ENCODE measurements around the gene FAM3B.

DNA sequence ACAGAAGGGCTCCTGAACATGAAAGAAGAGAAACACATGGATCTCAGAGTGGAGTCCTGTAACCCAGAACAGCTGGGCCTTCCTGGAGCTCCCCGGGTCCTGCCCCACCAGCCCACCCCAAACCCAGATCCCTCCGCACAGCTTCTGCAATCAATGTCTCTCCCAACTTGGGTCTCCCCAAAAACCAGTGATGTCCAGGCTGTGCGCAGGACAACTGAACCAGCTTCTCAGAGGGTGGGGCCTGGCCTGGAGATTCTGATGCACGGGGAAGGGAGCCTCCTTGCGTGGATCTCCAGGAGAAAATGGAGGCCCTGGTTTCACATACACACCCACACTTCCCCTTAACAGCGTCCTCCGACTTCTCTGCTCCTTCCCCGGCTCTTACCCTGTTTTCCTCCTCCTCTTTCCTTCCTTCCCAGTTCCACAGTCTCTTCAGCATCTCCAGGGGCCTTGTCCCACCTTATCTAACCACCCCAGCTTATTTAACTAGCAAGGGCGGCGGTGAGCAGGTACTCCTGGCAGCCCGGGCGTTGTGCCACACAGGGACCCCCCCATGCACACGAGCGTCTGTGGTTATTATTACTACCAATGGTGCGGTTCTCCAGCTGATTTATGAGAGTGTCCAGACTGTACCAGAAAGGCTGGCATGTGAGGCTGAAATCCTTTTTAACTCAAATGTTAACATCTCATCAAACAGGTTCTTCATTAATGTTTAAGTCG is 34.0 kb downstream of the FAM3B start:
- TF ChIP-seq FOSL1 (tag; conservative IDR thresholded peaks at IDR 0.05), result no peak
- TF ChIP-seq, protein P1, sequence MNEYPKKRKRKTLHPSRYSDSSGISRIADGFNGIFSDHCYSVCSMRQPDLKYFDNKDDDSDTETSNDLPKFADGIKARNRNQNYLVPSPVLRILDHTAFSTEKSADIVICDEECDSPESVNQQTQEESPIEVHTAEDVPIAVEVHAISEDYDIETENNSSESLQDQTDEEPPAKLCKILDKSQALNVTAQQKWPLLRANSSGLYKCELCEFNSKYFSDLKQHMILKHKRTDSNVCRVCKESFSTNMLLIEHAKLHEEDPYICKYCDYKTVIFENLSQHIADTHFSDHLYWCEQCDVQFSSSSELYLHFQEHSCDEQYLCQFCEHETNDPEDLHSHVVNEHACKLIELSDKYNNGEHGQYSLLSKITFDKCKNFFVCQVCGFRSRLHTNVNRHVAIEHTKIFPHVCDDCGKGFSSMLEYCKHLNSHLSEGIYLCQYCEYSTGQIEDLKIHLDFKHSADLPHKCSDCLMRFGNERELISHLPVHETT (CRISPR knock-in tag; conservative IDR thresholded peaks at IDR 0.05 in 1 of 2, IDR thresholded peaks at IDR 0.05 in 1 of 2), result no peak
- TF ChIP-seq MYC (IDR thresholded peaks at IDR 0.05; ENCODE audit: low read depth, low read length), result no peak
- no peak for TF ChIP-seq MYC (CRISPR knock-in tag; IDR thresholded peaks at IDR 0.05; ENCODE audit: borderline replicate concordance, low read depth)
- TF ChIP-seq ZNF146 (CRISPR knock-in tag; IDR thresholded peaks at IDR 0.05; ENCODE audit: unreplicated experiment), result no peak
- TF ChIP-seq, protein P2, sequence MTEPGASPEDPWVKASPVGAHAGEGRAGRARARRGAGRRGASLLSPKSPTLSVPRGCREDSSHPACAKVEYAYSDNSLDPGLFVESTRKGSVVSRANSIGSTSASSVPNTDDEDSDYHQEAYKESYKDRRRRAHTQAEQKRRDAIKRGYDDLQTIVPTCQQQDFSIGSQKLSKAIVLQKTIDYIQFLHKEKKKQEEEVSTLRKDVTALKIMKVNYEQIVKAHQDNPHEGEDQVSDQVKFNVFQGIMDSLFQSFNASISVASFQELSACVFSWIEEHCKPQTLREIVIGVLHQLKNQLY (CRISPR knock-in tag; conservative IDR thresholded peaks at IDR 0.05), result no peak
- no peak for TF ChIP-seq EGR1 (conservative IDR thresholded peaks at IDR 0.05)
- TF ChIP-seq, protein P3, sequence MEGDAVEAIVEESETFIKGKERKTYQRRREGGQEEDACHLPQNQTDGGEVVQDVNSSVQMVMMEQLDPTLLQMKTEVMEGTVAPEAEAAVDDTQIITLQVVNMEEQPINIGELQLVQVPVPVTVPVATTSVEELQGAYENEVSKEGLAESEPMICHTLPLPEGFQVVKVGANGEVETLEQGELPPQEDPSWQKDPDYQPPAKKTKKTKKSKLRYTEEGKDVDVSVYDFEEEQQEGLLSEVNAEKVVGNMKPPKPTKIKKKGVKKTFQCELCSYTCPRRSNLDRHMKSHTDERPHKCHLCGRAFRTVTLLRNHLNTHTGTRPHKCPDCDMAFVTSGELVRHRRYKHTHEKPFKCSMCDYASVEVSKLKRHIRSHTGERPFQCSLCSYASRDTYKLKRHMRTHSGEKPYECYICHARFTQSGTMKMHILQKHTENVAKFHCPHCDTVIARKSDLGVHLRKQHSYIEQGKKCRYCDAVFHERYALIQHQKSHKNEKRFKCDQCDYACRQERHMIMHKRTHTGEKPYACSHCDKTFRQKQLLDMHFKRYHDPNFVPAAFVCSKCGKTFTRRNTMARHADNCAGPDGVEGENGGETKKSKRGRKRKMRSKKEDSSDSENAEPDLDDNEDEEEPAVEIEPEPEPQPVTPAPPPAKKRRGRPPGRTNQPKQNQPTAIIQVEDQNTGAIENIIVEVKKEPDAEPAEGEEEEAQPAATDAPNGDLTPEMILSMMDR (IDR thresholded peaks at IDR 0.05 in 2 of 3, conservative IDR thresholded peaks at IDR 0.05 in 1 of 3; ENCODE audit: insufficient read depth in 2 of 3, low read depth in 1 of 3, low read length in 3 of 3), result no peak
- no peak for TF ChIP-seq ZNF143 (CRISPR knock-in tag; IDR thresholded peaks at IDR 0.05)
- TF ChIP-seq CBX8 (IDR thresholded peaks at IDR 0.05; ENCODE audit: borderline replicate concordance, extremely low read depth, low read depth, low read length, poor library complexity, severe bottlenecking), result no peak
- TF ChIP-seq, protein P4, sequence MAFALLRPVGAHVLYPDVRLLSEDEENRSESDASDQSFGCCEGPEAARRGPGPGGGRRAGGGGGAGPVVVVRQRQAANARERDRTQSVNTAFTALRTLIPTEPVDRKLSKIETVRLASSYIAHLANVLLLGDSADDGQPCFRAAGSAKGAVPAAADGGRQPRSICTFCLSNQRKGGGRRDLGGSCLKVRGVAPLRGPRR (CRISPR knock-in tag; IDR thresholded peaks at IDR 0.05), result no peak
